ENCODE measurements around the gene DNAJB6. TPM values are rescaled to one million over a fixed set of nuclear protein-coding genes. Genes with fewer than 3 reads are reported as not detected.

Gene DNAJB6
- total and polyA plus RNA-seq, 8 donors, result 48.7 to 233 (median 65.4) TPM

- intact Hi-C loops (cut with DNase I; ENCODE audit: low total_unique reads), result no loop called here
- Histone ChIP-seq H3K4me1 (peaks cover 0 to 47% (median 23%) of the 10 kb centered on the region in 4 donors), H3K4me3 (no peak overlapping the region), H3K27me3 (no peaks in the 10 kb centered on the region), H3K36me3 (peaks cover 14 to 61% (median 48%) of the 10 kb centered on the region in 4 donors), H3K27ac (no peak overlapping the region), H3K9me3 (no peaks in the 10 kb centered on the region)
- DNase-seq, result peak in 1 of 2 donors; percentile 16
- 95 to 100% (median 100%) methylated on average over 1 of the region's 1 CpG for WGBS, 5 donors
- no peak for TF ChIP-seq POLR2AphosphoS5 (IDR thresholded peaks at IDR 0.05)
- TF ChIP-seq, protein P1, sequence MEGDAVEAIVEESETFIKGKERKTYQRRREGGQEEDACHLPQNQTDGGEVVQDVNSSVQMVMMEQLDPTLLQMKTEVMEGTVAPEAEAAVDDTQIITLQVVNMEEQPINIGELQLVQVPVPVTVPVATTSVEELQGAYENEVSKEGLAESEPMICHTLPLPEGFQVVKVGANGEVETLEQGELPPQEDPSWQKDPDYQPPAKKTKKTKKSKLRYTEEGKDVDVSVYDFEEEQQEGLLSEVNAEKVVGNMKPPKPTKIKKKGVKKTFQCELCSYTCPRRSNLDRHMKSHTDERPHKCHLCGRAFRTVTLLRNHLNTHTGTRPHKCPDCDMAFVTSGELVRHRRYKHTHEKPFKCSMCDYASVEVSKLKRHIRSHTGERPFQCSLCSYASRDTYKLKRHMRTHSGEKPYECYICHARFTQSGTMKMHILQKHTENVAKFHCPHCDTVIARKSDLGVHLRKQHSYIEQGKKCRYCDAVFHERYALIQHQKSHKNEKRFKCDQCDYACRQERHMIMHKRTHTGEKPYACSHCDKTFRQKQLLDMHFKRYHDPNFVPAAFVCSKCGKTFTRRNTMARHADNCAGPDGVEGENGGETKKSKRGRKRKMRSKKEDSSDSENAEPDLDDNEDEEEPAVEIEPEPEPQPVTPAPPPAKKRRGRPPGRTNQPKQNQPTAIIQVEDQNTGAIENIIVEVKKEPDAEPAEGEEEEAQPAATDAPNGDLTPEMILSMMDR (IDR thresholded peaks at IDR 0.05), result no peak
- TF ChIP-seq EP300 (IDR thresholded peaks at IDR 0.05), result no peak
- no peak for TF ChIP-seq POLR2A (IDR thresholded peaks at IDR 0.05)
Observed at GRCh38 chr7:157379493-157379892, 42.7 kb downstream of the DNAJB6 start.

GRCh38 chr7:157380416-157380815 is 43.6 kb downstream of the DNAJB6 start:
- Histone ChIP-seq H3K9me3 (no peaks in the 10 kb centered on the region), H3K27ac (no peak overlapping the region), H3K4me3 (no peak overlapping the region), H3K36me3 (peaks cover 14 to 70% (median 56%) of the 10 kb centered on the region in 4 donors), H3K27me3 (no peaks in the 10 kb centered on the region), H3K4me1 (peaks cover 0 to 41% (median 19%) of the 10 kb centered on the region in 4 donors)
- 84 to 89% (median 86%) methylated on average over 7 of the region's 7 CpGs for WGBS, 5 donors
- TF ChIP-seq POLR2A (IDR thresholded peaks at IDR 0.05) (no peak), POLR2AphosphoS5 (IDR thresholded peaks at IDR 0.05) (no peak), EP300 (IDR thresholded peaks at IDR 0.05) (no peak)
- TF ChIP-seq, protein P1 (IDR thresholded peaks at IDR 0.05), result no peak
- intact Hi-C loops (cut with DNase I; ENCODE audit: low total_unique reads), result no loop called here
- peak in 1 of 2 donors; percentile 20 for DNase-seq

- peaks cover 14 to 72% (median 55%) of the 10 kb centered on the region in 4 donors for H3K36me3 ChIP-seq
- no peak overlapping the region for H3K4me3 ChIP-seq
- H3K27me3 ChIP-seq, result no peaks in the 10 kb centered on the region
- 90 to 94% (median 92%) methylated on average over 5 of the region's 5 CpGs for WGBS, 5 donors
- no peaks in the 10 kb centered on the region for H3K9me3 ChIP-seq
- TF ChIP-seq POLR2AphosphoS5 (IDR thresholded peaks at IDR 0.05) (no peak), EP300 (IDR thresholded peaks at IDR 0.05) (no peak), POLR2A (IDR thresholded peaks at IDR 0.05) (no peak)
- TF ChIP-seq, protein P1 (IDR thresholded peaks at IDR 0.05), result no peak
- H3K4me1 ChIP-seq, result peaks cover 0 to 43% (median 15%) of the 10 kb centered on the region in 4 donors
- DNase-seq, result no peak
- no peak overlapping the region for H3K27ac ChIP-seq
- intact Hi-C loops (cut with DNase I; ENCODE audit: low total_unique reads), result no loop called here
Observed at GRCh38 chr7:157383868-157384267, 47.1 kb downstream of the DNAJB6 start.

DNA sequence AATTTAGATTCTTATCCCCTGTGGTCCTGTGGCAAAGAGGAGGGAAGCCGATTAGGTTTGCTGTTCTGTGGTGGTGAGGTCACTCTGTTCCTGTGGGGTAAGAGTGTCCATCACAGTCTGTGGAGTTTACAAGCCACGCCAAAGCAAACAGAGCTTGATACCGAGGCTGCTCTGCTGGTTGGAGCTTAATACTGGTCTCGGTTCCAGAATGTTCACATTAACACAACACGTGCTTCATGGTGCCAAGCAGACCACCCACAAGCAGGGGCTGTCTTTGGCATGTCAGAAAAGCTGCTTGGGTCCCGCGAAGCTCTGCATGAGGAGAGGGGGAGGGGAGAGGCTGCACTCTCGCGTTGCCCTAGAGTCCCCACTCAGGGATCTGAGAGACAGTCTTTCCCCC is 47.5 kb downstream of the DNAJB6 start:
- H3K9me3 ChIP-seq, result no peaks in the 10 kb centered on the region
- H3K27ac ChIP-seq, result peak overlapping the region in 2 of 5 donors; percentile 8 to 16
- H3K4me1 ChIP-seq, result peaks cover 0 to 44% (median 15%) of the 10 kb centered on the region in 4 donors
- H3K27me3 ChIP-seq, result no peaks in the 10 kb centered on the region
- peak; percentile 20 to 59 for DNase-seq
- no peak for TF ChIP-seq EP300 (IDR thresholded peaks at IDR 0.05)
- TF ChIP-seq, protein P1 (IDR thresholded peaks at IDR 0.05), result no peak
- TF ChIP-seq POLR2AphosphoS5 (IDR thresholded peaks at IDR 0.05), result no peak
- TF ChIP-seq POLR2A (IDR thresholded peaks at IDR 0.05), result no peak
- H3K36me3 ChIP-seq, result peaks cover 14 to 74% (median 56%) of the 10 kb centered on the region in 4 donors
- WGBS, 5 donors, result 34 to 54% (median 35%) methylated on average over 7 to 9 of the region's 9 CpGs
- H3K4me3 ChIP-seq, result no peak overlapping the region
- intact Hi-C loops (cut with DNase I; ENCODE audit: low total_unique reads), result no loop called here

All from stomach (tissue), 9 donors.